Measurements from ENCODE around the gene B3GLCT. TPM values are rescaled to one million over a fixed set of nuclear protein-coding genes. Genes with fewer than 3 reads are reported as not detected.

The B3GLCT gene
- total RNA-seq, 2 donors from 2014 or later, result 10.1 to 11.5 TPM

GRCh38 chr13:31372454-31372853 lies 172.7 kb downstream of the B3GLCT start:
- no peak overlapping the region for H3K27ac Mint-ChIP-seq
- no peaks in the 10 kb centered on the region for H3K36me3 Mint-ChIP-seq (ENCODE audit: low read depth)
- Histone ChIP-seq H3K9me3 (ENCODE audit: control insufficient read depth, low read length) (no peaks in the 10 kb centered on the region), H3K27ac (ENCODE audit: low read depth, low read length) (no peak overlapping the region), H3K27me3 (ENCODE audit: control insufficient read depth, insufficient read depth, low read length, poor library complexity, severe bottlenecking) (no peaks in the 10 kb centered on the region), H3K4me1 (ENCODE audit: control insufficient read depth, insufficient read depth, low read length) (no peaks in the 10 kb centered on the region), H3K36me3 (ENCODE audit: control insufficient read depth, insufficient read depth, low read length) (no peaks in the 10 kb centered on the region), H3K9ac (ENCODE audit: extremely low read depth, low read length, poor library complexity, severe bottlenecking) (no peak overlapping the region), H3K4me3 (ENCODE audit: low read length) (no peak overlapping the region)
- H3K9me3 Mint-ChIP-seq, result no peaks in the 10 kb centered on the region
- H3K27me3 Mint-ChIP-seq (ENCODE audit: insufficient read depth), result no peaks in the 10 kb centered on the region
- no peak for DNase-seq
- peak; percentile 48 for TF ChIP-seq CTCF (conservative IDR thresholded peaks at IDR 0.05)
- no peak overlapping the region for H3K4me3 Mint-ChIP-seq
- H3K4me1 Mint-ChIP-seq, result no peaks in the 10 kb centered on the region
- 94 to 97% methylated on average over 4 of the region's 4 CpGs for WGBS, 2 experiments (ENCODE audit: insufficient coverage in 1 of 2, insufficient read length in 1 of 2)

GRCh38 chr13:31374682-31375081 lies 174.9 kb downstream of the B3GLCT start:
- no peak for DNase-seq
- Mint-ChIP-seq H3K9me3 (no peaks in the 10 kb centered on the region), H3K27ac (no peak overlapping the region), H3K4me3 (no peak overlapping the region), H3K4me1 (no peaks in the 10 kb centered on the region), H3K27me3 (ENCODE audit: insufficient read depth) (no peaks in the 10 kb centered on the region), H3K36me3 (ENCODE audit: low read depth) (no peaks in the 10 kb centered on the region)
- Histone ChIP-seq H3K9ac (ENCODE audit: extremely low read depth, low read length, poor library complexity, severe bottlenecking) (no peak overlapping the region), H3K4me3 (ENCODE audit: low read length) (no peak overlapping the region), H3K4me1 (ENCODE audit: control insufficient read depth, insufficient read depth, low read length) (no peaks in the 10 kb centered on the region), H3K27me3 (ENCODE audit: control insufficient read depth, insufficient read depth, low read length, poor library complexity, severe bottlenecking) (no peaks in the 10 kb centered on the region), H3K36me3 (ENCODE audit: control insufficient read depth, insufficient read depth, low read length) (no peaks in the 10 kb centered on the region), H3K9me3 (ENCODE audit: control insufficient read depth, low read length) (no peaks in the 10 kb centered on the region), H3K27ac (ENCODE audit: low read depth, low read length) (no peak overlapping the region)
- WGBS, 2 experiments (ENCODE audit: insufficient coverage in 1 of 2, insufficient read length in 1 of 2), result 59 to 84% methylated on average over 3 of the region's 3 CpGs
- TF ChIP-seq CTCF (conservative IDR thresholded peaks at IDR 0.05), result no peak

GRCh38 chr13:31377946-31378345 lies 178.2 kb downstream of the B3GLCT start:
- no peak overlapping the region for H3K4me3 Mint-ChIP-seq
- H3K9me3 ChIP-seq (ENCODE audit: control insufficient read depth, low read length), result no peaks in the 10 kb centered on the region
- H3K36me3 Mint-ChIP-seq (ENCODE audit: low read depth), result no peaks in the 10 kb centered on the region
- TF ChIP-seq CTCF (conservative IDR thresholded peaks at IDR 0.05), result no peak
- no peak overlapping the region for H3K27ac ChIP-seq (ENCODE audit: low read depth, low read length)
- H3K27me3 ChIP-seq (ENCODE audit: control insufficient read depth, insufficient read depth, low read length, poor library complexity, severe bottlenecking), result no peaks in the 10 kb centered on the region
- 82% methylated on average over 2 of the region's 2 CpGs; no CpG with 5 or more reads in 1 of the 2 experiments for WGBS, 2 experiments (ENCODE audit: insufficient coverage in 1 of 2, insufficient read length in 1 of 2)
- no peaks in the 10 kb centered on the region for H3K36me3 ChIP-seq (ENCODE audit: control insufficient read depth, insufficient read depth, low read length)
- DNase-seq, result no peak
- H3K4me1 ChIP-seq (ENCODE audit: control insufficient read depth, insufficient read depth, low read length), result no peaks in the 10 kb centered on the region
- H3K9ac ChIP-seq (ENCODE audit: extremely low read depth, low read length, poor library complexity, severe bottlenecking), result no peak overlapping the region
- no peaks in the 10 kb centered on the region for H3K9me3 Mint-ChIP-seq
- no peaks in the 10 kb centered on the region for H3K4me1 Mint-ChIP-seq
- H3K27ac Mint-ChIP-seq, result no peak overlapping the region
- H3K4me3 ChIP-seq (ENCODE audit: low read length), result no peak overlapping the region
- H3K27me3 Mint-ChIP-seq (ENCODE audit: insufficient read depth), result no peaks in the 10 kb centered on the region
